NCI-H2029 (cell line): ENCODE data around the gene FAM174B.

Experiments
- DNase-seq: peaks from one replicate; lab custom pipeline; 2025; lab: John Stamatoyannopoulos, UW

FAM174B gene

GRCh38 chr15:92655178-92655995, at the start of gene FAM174B:
TSS of gene FAM174B (minus strand) at chr15:92655775.
- peak; percentile 51 for DNase-seq

- DNase-seq = no peak
These were observed 40.5 kb upstream of the FAM174B start for GRCh38 chr15:92696096-92696495.

GRCh38 chr15:92693691-92694331, 38.2 kb upstream of the FAM174B start:
- DNase-seq = no peak

- DNase-seq = no peak
These were observed 34.8 kb upstream of the FAM174B start for GRCh38 chr15:92690395-92690794.

GRCh38 chr15:92687746-92688145, 32.2 kb upstream of the FAM174B start:
- no peak for DNase-seq

- DNase-seq = no peak
These were observed 31.6 kb upstream of the FAM174B start for GRCh38 chr15:92687195-92687602.

GRCh38 chr15:92683511-92683834, 27.9 kb upstream of the FAM174B start:
- no peak for DNase-seq

GRCh38 chr15:92682741-92683510, 27.4 kb upstream of the FAM174B start:
- no peak for DNase-seq

- DNase-seq = no peak
These were observed 25.6 kb upstream of the FAM174B start for GRCh38 chr15:92681141-92681631.

GRCh38 chr15:92677999-92678398, 22.4 kb upstream of the FAM174B start:
- DNase-seq = no peak

GRCh38 chr15:92676561-92676960, 21.0 kb upstream of the FAM174B start:
- no peak for DNase-seq

GRCh38 chr15:92675485-92675884, 19.9 kb upstream of the FAM174B start:
- DNase-seq = no peak

- DNase-seq = no peak
These were observed 18.8 kb upstream of the FAM174B start for GRCh38 chr15:92674347-92674746.

GRCh38 chr15:92672102-92672501, 16.5 kb upstream of the FAM174B start:
- no peak for DNase-seq

- DNase-seq = no peak
These were observed 15.8 kb upstream of the FAM174B start for GRCh38 chr15:92671406-92671805.

GRCh38 chr15:92670621-92671020, 15.0 kb upstream of the FAM174B start:
- DNase-seq = no peak

- no peak for DNase-seq
These were observed 13.9 kb upstream of the FAM174B start for GRCh38 chr15:92669432-92669831.

GRCh38 chr15:92668620-92669019, 13.0 kb upstream of the FAM174B start:
- DNase-seq = no peak

GRCh38 chr15:92667970-92668485, 12.5 kb upstream of the FAM174B start:
- DNase-seq = no peak

- DNase-seq = peak; percentile 45
These were observed 11.8 kb upstream of the FAM174B start for GRCh38 chr15:92667287-92667904.

- DNase-seq = no peak
These were observed 11.2 kb upstream of the FAM174B start for GRCh38 chr15:92666780-92667179.

- no peak for DNase-seq
These were observed 9.6 kb upstream of the FAM174B start for GRCh38 chr15:92665100-92665555.
